ENCODE results near the gene CPNE7.
"Not testable (repeated sequence)": the region's sequence is repeated elsewhere in the genome, so short reads cannot be mapped to it uniquely, and the experiment has no call there.

CPNE7 gene

DNA sequence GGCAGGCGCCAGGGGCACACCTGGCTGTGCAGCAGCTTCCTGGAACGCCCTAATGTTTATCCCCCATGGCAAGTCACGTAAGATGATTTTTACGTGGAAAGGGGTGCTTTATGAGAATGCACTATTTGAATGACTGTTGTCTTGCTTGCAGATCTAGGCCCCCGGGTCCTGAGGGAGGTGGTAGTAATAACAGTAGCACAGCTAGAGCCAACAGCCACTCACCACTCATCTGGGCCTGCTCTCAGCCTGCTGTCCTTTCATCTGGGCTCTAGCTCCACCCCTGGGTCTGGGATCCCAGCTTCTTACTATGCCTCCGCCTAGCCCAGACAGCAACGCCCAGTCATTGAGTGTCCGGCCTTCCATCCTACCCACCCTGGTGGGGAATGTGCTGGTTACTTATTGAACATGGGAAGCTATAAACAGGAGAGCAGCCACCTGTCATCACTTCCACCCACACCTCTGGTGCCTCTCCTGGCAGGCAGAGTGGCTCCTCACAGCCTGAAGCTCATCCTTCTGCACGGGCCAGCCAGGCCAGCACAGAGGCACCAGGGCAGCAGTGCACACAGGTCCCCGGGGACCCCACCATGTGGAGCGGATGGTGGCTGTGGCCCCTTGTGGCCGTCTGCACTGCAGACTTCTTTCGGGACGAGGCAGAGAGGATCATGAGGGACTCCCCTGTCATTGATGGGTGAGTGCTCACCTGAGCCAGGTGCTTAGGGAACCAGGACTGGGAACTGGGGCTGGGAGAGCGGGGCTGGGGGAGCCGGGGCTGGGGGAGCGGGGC lies 54.5 kb downstream of the CPNE7 start:
- no peak for DNase-seq

DNA sequence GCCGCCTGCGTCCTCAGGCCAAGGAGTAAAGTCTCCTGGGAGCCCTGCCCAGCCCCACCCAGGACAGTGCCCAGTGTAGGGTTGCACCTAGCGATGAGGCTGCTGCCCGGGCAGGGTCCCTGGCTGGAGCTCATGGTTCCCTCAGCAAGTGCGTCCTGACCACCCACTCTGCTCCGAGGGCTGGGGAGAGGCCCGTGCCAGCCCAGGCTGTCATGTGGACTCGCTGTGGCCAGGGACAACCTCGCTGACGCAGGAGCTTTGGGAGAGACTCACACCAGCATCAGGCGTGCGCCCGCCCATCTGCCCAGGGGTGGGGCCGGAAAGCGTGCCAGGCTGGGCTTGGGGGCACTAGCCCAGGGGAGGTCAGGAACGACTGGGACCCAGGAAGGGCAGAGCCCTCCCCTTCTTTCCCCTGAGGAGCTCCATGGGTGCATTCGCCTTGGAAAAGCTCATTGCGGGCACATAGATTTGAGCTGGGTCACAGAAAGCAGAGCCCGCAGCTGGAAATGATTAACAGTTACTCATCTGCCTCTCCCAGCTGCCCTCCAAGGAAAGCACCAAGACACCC lies 57.6 kb downstream of the CPNE7 start:
- no peak for DNase-seq

DNA sequence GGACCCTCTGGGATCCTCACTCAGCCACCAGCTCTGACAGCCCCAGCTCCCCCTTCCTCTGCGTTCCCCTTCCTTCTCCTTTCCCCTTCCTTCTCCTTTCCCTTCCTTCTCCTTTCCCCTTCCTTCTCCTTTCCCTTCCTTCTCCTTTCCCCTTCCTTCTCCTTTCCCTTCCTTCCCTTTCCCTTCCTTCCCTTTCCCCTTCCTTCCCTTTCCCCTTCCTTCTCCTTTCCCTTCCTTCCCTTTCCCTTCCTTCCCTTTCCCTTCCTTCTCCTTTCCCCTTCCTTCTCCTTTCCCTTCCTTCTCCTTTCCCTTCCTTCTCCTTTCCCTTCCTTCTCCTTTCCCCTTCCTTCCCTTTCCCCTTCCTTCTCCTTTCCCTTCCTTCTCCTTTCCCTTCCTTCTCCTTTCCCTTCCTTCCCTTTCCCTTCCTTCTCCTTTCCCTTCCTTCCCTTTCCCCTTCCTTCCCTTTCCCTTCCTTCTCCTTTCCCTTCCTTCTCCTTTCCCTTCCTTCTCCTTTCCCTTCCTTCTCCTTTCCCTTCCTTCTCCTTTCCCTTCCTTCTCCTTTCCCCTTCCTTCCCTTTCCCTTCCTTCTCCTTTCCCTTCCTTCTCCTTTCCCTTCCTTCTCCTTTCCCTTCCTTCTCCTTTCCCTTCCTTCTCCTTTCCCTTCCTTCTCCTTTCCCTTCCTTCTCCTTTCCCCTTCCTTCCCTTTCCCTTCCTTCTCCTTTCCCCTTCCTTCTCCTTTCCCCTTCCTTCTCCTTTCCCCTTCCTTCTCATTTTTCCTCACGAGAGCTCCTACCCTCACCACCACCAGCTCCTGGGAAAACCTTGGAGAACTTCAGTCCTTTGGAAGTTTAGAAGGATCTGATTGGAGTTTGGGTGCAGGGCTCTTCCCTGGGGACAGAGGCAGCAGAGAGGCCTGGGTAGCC lies 59.2 kb downstream of the CPNE7 start:
- DNase-seq: not testable (repeated sequence)

DNA sequence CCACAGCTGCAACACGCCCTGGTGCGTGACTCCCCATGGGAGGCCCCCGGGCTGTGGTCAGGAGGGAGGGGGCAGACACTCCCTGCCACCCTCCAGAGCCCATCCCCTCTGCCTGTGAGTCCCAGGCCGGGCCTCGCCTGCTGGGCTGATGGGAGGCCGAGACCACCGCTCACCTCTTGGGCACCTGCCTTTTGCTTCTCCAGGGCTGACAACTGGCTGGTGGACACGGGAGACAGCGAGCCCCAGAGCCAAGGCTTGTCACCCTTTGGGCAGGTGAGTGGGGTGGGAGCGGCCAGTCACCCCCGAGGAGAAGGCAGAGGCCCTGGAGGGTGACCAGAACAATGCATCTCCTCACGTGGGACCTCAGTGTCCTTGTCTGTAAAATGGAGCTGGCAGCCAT lies 61.1 kb downstream of the CPNE7 start:
- DNase-seq: no peak

DNA sequence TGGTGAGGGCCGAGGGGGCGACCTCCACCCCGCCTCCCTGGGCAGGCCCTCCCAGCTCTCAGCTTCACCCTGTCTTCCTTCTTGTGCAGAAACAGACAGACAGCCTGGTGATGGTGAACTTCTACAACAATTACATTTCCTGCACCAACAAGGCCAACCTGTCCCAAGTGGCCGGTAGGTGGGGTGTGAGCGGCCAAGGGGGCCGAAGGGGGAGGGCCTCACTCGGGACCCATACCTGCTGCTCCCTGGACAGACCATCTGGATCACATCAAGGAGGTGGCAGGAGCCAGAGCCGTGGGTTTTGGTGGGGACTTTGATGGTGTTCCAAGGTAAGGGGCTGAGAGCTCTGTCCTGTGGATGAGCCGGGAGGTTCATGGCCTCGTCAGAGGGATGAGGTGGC lies 61.8 kb downstream of the CPNE7 start:
- DNase-seq: no peak

DNA sequence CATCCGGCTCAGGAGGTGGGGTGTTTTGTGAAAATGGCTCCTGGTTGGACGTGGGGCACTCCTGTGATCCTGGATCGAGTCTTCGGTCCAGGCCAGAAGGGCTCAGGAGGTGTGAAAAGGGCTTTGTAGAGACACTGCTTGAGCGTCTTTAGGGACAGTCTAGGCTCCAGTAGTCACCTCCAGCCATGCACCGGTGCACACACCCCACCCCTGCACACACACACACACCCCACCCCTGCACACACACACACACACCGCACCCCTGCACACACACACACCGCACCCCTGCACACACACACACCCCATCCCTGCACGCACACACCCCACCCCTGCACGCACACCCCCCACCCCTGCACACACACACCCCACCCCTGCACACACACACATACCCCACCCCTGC lies 62.9 kb downstream of the CPNE7 start:
- no peak for DNase-seq

DNA sequence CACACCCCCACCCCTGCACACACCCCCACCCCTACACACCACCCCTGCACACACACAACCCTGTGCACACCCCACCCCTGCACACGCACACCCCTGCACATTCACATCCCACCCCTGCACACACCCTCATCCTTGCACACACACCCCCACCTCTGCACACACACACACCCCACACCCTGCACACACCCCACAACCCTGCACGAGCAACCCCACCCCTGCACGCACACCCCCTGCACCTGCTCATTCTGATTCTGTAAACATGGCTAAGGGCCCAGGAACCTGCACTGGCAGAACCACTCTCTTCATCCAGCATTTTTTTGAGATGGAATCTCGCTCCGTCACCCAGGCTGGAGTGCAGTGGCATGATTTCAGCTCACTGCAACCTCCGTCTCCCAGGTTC lies 63.8 kb downstream of the CPNE7 start:
- no peak for DNase-seq

DNA sequence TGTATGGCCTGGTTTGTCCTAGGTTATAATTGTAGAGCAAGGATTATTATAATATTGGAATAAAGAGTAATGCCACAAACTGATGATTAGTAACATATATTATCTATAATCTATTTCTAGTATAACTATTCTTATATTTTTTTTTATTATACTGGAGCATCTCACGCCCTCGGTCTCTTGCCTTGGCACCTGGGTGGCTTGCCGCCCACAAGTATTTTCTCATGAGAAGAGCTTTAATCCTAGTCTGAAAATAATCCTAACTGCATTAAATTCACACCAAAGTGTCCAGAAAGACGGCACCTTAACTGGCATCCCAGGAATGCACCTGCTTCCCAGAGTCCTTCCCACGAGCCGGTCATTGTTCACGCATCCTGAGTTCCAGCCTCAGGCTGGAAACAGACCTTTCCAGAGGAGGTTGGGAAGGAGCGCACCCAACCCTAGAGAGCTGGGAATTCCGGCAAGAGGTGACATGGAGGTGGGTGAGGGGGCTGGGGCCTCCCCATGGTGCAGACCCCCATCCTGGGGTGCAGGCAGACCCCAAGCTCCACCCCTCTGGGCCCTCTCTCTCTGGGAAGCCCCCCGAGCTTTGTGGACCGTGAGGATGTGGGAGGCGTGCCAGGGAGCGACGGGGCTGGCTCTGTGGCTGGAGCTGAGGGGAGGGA lies 66.0 kb downstream of the CPNE7 start:
- DNase-seq: no peak

DNA sequence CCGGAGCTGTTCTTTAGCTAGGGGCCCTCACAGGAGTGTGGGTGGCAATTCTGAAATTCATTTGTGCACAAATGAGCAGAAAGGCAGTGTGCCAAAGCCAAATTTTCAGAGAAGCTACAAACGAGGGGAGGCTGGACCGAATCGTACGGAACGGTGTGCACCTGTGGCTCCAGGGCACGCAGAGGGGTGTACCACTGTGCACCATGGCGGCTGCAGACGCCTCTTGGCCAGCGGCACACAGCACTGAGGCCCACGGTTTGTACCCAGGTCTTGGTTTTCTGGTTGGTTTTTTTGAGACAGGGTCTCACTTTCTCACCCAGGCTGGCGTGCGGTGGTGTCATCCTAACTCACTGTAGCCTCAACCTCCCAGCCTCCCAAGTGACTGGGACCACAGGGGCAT lies 67.0 kb downstream of the CPNE7 start:
- DNase-seq: no peak

DNA sequence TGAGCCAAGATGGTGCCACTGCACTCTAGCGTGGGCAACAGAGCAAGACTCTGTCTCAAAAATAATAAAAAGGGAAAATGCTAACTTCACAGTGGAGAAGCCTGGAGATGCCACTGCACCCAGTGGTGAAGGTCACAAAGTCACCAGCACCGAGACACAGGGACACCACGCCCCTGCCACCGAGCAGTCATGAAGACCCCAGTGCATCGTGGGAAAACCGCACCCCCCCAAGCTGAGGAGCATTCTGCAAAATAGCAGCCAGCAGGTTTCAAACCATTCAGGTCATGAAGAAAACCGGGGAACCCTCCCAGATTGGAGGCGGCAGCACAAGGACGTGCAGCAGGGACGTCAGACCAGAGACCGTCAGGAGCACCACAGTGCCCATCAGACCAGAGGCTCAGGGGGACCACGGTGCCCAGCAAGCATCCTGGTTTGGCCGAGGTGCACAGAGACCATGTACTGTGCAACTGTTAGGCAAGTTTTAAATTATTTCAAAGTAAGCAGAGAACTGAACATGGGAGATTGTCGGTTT lies 68.3 kb downstream of the CPNE7 start:
- DNase-seq: no peak

DNA sequence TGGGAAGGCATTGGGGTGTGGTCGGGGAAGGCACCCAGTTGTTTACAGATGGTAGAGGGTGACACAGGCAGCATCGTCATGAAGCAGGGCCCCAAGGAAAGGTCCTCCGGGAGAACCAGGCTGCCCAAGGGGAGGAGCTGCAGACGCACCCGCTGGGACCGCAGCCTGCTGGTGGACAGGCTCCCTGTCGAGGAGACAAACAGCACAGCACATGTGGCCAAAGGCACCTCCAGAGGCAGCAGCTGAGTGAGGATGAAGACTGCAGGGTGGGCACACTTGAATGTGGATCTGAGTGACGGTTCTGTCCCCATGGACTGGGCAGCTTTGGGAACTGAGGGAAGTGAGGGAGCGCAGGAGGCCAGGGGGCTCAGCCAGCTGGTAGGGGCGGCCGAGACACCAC lies 69.6 kb downstream of the CPNE7 start:
- no peak for DNase-seq

DNA sequence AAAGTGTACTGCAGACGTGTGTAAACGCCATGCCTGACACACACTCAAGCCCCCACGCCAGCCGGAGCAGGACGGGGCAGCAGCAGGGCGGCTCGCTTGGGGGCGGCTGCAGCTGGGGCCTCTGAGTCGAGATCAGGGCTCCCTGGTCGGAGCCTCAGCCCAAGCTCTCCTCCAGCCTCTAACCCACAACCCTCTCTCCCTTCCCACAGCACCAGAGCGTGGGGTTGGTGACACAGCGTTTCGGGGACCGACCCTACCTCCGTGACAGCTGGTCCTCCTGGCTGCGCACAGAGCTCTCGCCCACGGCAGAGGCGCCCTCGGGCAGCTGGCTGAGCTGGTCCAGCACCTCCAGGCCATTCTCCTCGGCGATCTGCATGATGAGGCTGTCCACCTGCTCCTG lies 70.7 kb downstream of the CPNE7 start:
- DNase-seq: no peak
